LNCAP (cell line): Measurements from ENCODE around the gene KRT2.

ENCODE experiments used
- CTCF ChIP-seq: fragments of 450-650 bp; IDR thresholded peaks from 2 replicates; pipeline ENCODE4 v1.5.1; 2017; ENCODE audit warnings: mild to moderate bottlenecking

The KRT2 gene

GRCh38 chr12:52618866-52619265, 33.1 kb downstream of the KRT2 start:
- no peak for TF ChIP-seq CTCF

- no peak for TF ChIP-seq CTCF
Observed at GRCh38 chr12:52618216-52618615, 33.8 kb downstream of the KRT2 start, which contains the start of gene KRT73. Gene KRT73 (minus strand): TSS chr12:52618559. CDS start chr12:52618524, 35 bp downstream.

GRCh38 chr12:52617403-52617785, 34.6 kb downstream of the KRT2 start:
- no peak for TF ChIP-seq CTCF

GRCh38 chr12:52616680-52617402, 35.2 kb downstream of the KRT2 start:
- no peak for TF ChIP-seq CTCF

- TF ChIP-seq CTCF = no peak
Observed at GRCh38 chr12:52615912-52616311, 36.1 kb downstream of the KRT2 start.

- no peak for TF ChIP-seq CTCF
Observed at GRCh38 chr12:52615208-52615868, 36.7 kb downstream of the KRT2 start.

GRCh38 chr12:52614381-52615207, 37.4 kb downstream of the KRT2 start:
- no peak for TF ChIP-seq CTCF
